GM12878 (cell line): ENCODE results near the gene KIF21B. TPM values are rescaled to one million over a fixed set of nuclear protein-coding genes. Genes with fewer than 3 reads are reported as not detected.

Source experiments
- ATAC-seq: fragments of 200-7000 bp; cut with Tn5 transposase; 3 replicates; pipeline ENCODE4 v1.9.1; 2020; ENCODE audit warnings: mild to moderate bottlenecking, moderate library complexity
- BruUV-seq: library from RNA; stranded (reverse); fragments of 400-500 nt; replicated peaks from 2 replicates; lab custom pipeline; 2021; lab: Mats Ljungman, UMichigan
- CTCF ChIA-PET: fragments of 300-600 bp; sonication (Branson Sonifier 250); formaldehyde crosslinking; extraction: SDS; loops from one replicate; lab custom pipeline; 2021; ENCODE audit warnings: inconsistent platforms; lab: Yijun Ruan, JAX
- POLR2A ChIA-PET: fragments of 350-600 bp; formaldehyde crosslinking; extraction: SDS; loops from one replicate; lab custom pipeline; 2021; ENCODE audit warnings: inconsistent platforms; lab: Charles Lee
- RAD21 ChIA-PET: fragments of 300-600 bp; sonication (Branson Sonifier 250); formaldehyde crosslinking; loops from one replicate; lab custom pipeline; 2023; ENCODE audit warnings: antibody characterized with exemption; ENCODE audit not compliant: unreplicated experiment; lab: Charles Lee
- SMC1A ChIA-PET: fragments of 300-600 bp; sonication (Branson Sonifier 250); formaldehyde crosslinking; loops from one replicate; lab custom pipeline; 2023; ENCODE audit not compliant: unreplicated experiment, uncharacterized antibody; lab: Charles Lee
- DNase-seq: peaks from one replicate; pipeline ENCODE4 v3.0.0-alpha.2; 2011; ENCODE audit warnings: low read depth, low spot score
- FAIRE-seq: peaks from 3 replicates; lab custom pipeline; 2011; peaks lifted over from hg19 to GRCh38; lab: Jason Lieb, UNC
- H2AFZ ChIP-seq: 2 replicates; pipeline ENCODE4 v1.6.0; 2011; ENCODE audit warnings: low read depth, low read length, control low read depth; ENCODE audit not compliant: control insufficient read depth
- H3K27ac ChIP-seq: 2 replicates; pipeline ENCODE4 v1.5.1; 2011; ENCODE audit warnings: control low read depth; ENCODE audit not compliant: control insufficient read depth, insufficient read depth
- H3K27me3 ChIP-seq, 2 experiments: replicated peaks in 1 of 2; 2 replicates each; pipeline versions ENCODE4 v1.6.0 to v1.6.1; 2011; ENCODE audit warnings: low read length in 1 of 2; ENCODE audit not compliant: control insufficient read depth in 2 of 2, insufficient read depth in 2 of 2
- H3K36me3 ChIP-seq, 2 experiments: 2 replicates each; pipeline ENCODE4 v1.5.1; 2011; ENCODE audit warnings: low read length in 1 of 2; ENCODE audit not compliant: control insufficient read depth in 2 of 2, insufficient read depth in 2 of 2
- H3K4me1 ChIP-seq: 2 replicates; pipeline ENCODE4 v1.6.1; 2011; ENCODE audit warnings: mild to moderate bottlenecking, low read length, moderate library complexity, mixed read lengths; ENCODE audit not compliant: control insufficient read depth, insufficient read depth
- H3K4me2 ChIP-seq: 2 replicates; pipeline ENCODE4 v1.6.0; 2011; ENCODE audit warnings: control low read depth; ENCODE audit not compliant: control insufficient read depth, insufficient read depth
- H3K4me3 ChIP-seq: fragments of 200-600 bp; sonication (generic); 2 replicates; pipeline ENCODE4 v1.5.1; 2016
- H3K79me2 ChIP-seq: 2 replicates; pipeline ENCODE4 v1.6.0; 2011; ENCODE audit warnings: low read length; ENCODE audit not compliant: control insufficient read depth, insufficient read depth
- H3K9ac ChIP-seq: 2 replicates; pipeline ENCODE4 v1.8.0; 2011; ENCODE audit warnings: low read length, control low read depth, mixed read lengths; ENCODE audit not compliant: control insufficient read depth, insufficient read depth
- H3K9me3 ChIP-seq: replicated peaks from 3 replicates; pipeline ENCODE4 v1.5.1; 2011; ENCODE audit warnings: mild to moderate bottlenecking, low read length; ENCODE audit not compliant: control insufficient read depth, insufficient read depth
- H4K20me1 ChIP-seq: 2 replicates; pipeline ENCODE4 v1.6.0; 2011; ENCODE audit not compliant: control insufficient read depth, insufficient read depth
- ATF2 ChIP-seq: IDR thresholded peaks from 2 replicates; pipeline ENCODE4 v1.6.1; 2012; ENCODE audit warnings: low read length, inconsistent platforms
- ATF3 ChIP-seq: IDR thresholded peaks from 2 replicates; pipeline ENCODE4 v1.6.1; 2011; ENCODE audit warnings: low read depth, mild to moderate bottlenecking, low read length, moderate library complexity, borderline replicate concordance; ENCODE audit errors: extremely low read depth
- CHD1 ChIP-seq: IDR thresholded peaks from 2 replicates; pipeline ENCODE4 v1.6.1; 2012; ENCODE audit warnings: low read depth, low read length, improper control_type of control experiment
- CREM ChIP-seq: IDR thresholded peaks from 2 replicates; pipeline ENCODE4 v1.6.1; 2014; ENCODE audit warnings: antibody characterized with exemption, low read depth
- ESRRA ChIP-seq: IDR thresholded peaks from 2 replicates; pipeline ENCODE4 v1.6.1; 2012; ENCODE audit warnings: mild to moderate bottlenecking, low read length, improper control_type of control experiment
- FOXK2 ChIP-seq: fragments of 450-650 bp; IDR thresholded peaks from 2 replicates; pipeline ENCODE4 v1.6.1; 2017; ENCODE audit warnings: mild to moderate bottlenecking, moderate library complexity
- HSF1 ChIP-seq: fragments of 150-350 bp; IDR thresholded peaks from 2 replicates; pipeline ENCODE4 v1.6.1; 2014; ENCODE audit warnings: mild to moderate bottlenecking, low read depth, low read length
- KAT2A ChIP-seq: conservative IDR thresholded peaks from 2 replicates; pipeline ENCODE4 v1.6.1; 2011; ENCODE audit warnings: low read depth, low read length; ENCODE audit not compliant: control insufficient read depth
- NR2C2 ChIP-seq: IDR thresholded peaks from 2 replicates; pipeline ENCODE4 v1.6.1; 2011; ENCODE audit warnings: borderline replicate concordance, low read depth; ENCODE audit not compliant: control insufficient read depth, insufficient read length
- RAD21 ChIP-seq: IDR thresholded peaks from 2 replicates; pipeline ENCODE4 v1.6.1; 2011; ENCODE audit warnings: mild to moderate bottlenecking, low read depth, low read length, moderate library complexity; ENCODE audit not compliant: insufficient read depth
- RBBP5 ChIP-seq: fragments of 200-600 bp; sonication (generic); conservative IDR thresholded peaks from 2 replicates; pipeline ENCODE4 v1.6.1; 2016
- SMARCA5 ChIP-seq: fragments of 450-650 bp; IDR thresholded peaks from 2 replicates; pipeline ENCODE4 v1.6.1; 2017; ENCODE audit warnings: mild to moderate bottlenecking
- SRF ChIP-seq, 2 experiments: IDR thresholded peaks; 2 replicates each; pipeline ENCODE4 v1.6.1; 2011; ENCODE audit warnings: low read depth in 2 of 2, low read length in 2 of 2, mild to moderate bottlenecking in 1 of 2, moderate library complexity in 1 of 2
- TCF12 ChIP-seq: IDR thresholded peaks from 2 replicates; pipeline ENCODE4 v1.6.1; 2011; ENCODE audit warnings: low read depth, mild to moderate bottlenecking, low read length
- ZSCAN29 ChIP-seq: fragments of 450-650 bp; IDR thresholded peaks from 2 replicates; pipeline ENCODE4 v1.6.1; 2017; ENCODE audit warnings: mild to moderate bottlenecking, moderate library complexity
- ZZZ3 ChIP-seq: IDR thresholded peaks from 2 replicates; pipeline ENCODE4 v1.6.1; 2011; ENCODE audit warnings: low read depth; ENCODE audit not compliant: control insufficient read depth, insufficient read length
- WGBS: methylation state at CpG from one replicate; pipeline ENCODE4 v1.1.6; 2016; ENCODE audit warnings: low lambda C conversion rate; ENCODE audit not compliant: insufficient replicate concordance, insufficient coverage; ENCODE audit errors: missing lambda C conversion rate; 5-methylcytosine and 5-hydroxymethylcytosine counted together
- in situ Hi-C: fragments of 300-500 bp; cut with MboI; formaldehyde crosslinking; loops from 9 replicates; pipeline ENCODE4 v1.14.3; 2018; ENCODE audit warnings: mixed read lengths
- intact Hi-C: fragments of 100-400 bp; cut with micrococcal nuclease; formaldehyde crosslinking; loops from one replicate; pipeline ENCODE4 v1.14.2; 2022; ENCODE audit not compliant: unreplicated experiment
- polyA plus RNA-seq, 11 experiments: library from polyadenylated mRNA; depleted of rRNA in 4 of 11; unstranded in 6 of 11; stranded (reverse) in 5 of 11; fragments of >200 nt; fragmentation: Nextera tagmentation in 4 of 11; fragmentation: Illumina TruSeq in 1 of 11; extraction: Ambion mirVana in 4 of 11; extraction: Trizol in 1 of 11; gene quantifications; 1 replicate in 1 of 11; 2 replicates in 10 of 11; pipeline versions ENCODE4 v1.2.1 to v1.2.3, GENCODE V29; 2011 to 2016; ENCODE audit warnings: inconsistent platforms in 2 of 11, missing spikeins in 2 of 11, low read depth in 1 of 11
- total RNA-seq, 4 experiments: library from RNA; depleted of rRNA in 3 of 4; stranded (reverse); fragments of >200 nt in 3 of 4; fragmentation: Illumina TruSeq in 1 of 4; extraction: Trizol in 1 of 4; gene quantifications; 2 replicates each; pipeline versions ENCODE4 v1.2.1 to v1.2.3, GENCODE V29; 2013 to 2021

Gene KIF21B
- total and polyA plus RNA-seq, 10 of the 15 experiments (the other 5 are each of a cell fraction or from before 2014, with no cell fraction given): 2.3 to 47.7 (median 12.6) TPM

GRCh38 chr1:200922406-200922805 is 101.1 kb downstream of the KIF21B start:
- Histone ChIP-seq H3K36me3 (no peaks in the 10 kb centered on the region), H2AFZ (no peak overlapping the region), H3K27me3 (no peaks in the 10 kb centered on the region), H3K27ac (no peak overlapping the region), H3K9ac (no peak overlapping the region), H3K79me2 (no peaks in the 10 kb centered on the region), H3K9me3 (no peaks in the 10 kb centered on the region), H3K4me2 (no peak overlapping the region), H3K4me1 (no peaks in the 10 kb centered on the region), H3K4me3 (no peak overlapping the region), H4K20me1 (no peaks in the 10 kb centered on the region)
- POLR2A ChIA-PET: no interaction called here
- RAD21 ChIA-PET: no interaction called here
- BruUV-seq: no TSS peak
- no peak for DNase-seq
- SMC1A ChIA-PET: no interaction called here
- in situ Hi-C loops: no loop called here
- WGBS: 50% methylated on average over 2 of the region's 2 CpGs
- no peak for ATAC-seq
- FAIRE-seq: no peak
- CTCF ChIA-PET: interaction anchor here (0.6 kb wide), 1 partner anchor 44 kb away, joined by 3 read pairs; no protein-coding TSS in a partner anchor
- TF ChIP-seq RAD21: no peak
- TF ChIP-seq KAT2A: no peak
- TF ChIP-seq SMARCA5: no peak
- TF ChIP-seq RBBP5: no peak
- TF ChIP-seq SRF (IDR thresholded peaks at IDR 0.05; ENCODE audit: low read depth in 2 of 2, low read length in 2 of 2): no peak
- TF ChIP-seq ATF2: no peak
- TF ChIP-seq CHD1: no peak
- no peak for TF ChIP-seq FOXK2
- TF ChIP-seq TCF12: no peak
- no peak for TF ChIP-seq ZSCAN29
- no peak for TF ChIP-seq ZZZ3
- TF ChIP-seq NR2C2: no peak
- no peak for TF ChIP-seq CREM
- no peak for TF ChIP-seq HSF1
- TF ChIP-seq ESRRA: no peak
- TF ChIP-seq ATF3: no peak
- intact Hi-C loops: no loop called here
